HepG2 (cell line): ENCODE measurements around the gene NKRF. TPM values are rescaled to one million over a fixed set of nuclear protein-coding genes. Genes with fewer than 3 reads are reported as not detected.

Experiments
- AKAP8 ChIP-seq: sonication (generic); formaldehyde crosslinking; IDR thresholded peaks from 2 replicates; pipeline ENCODE4 v1.5.1; 2020; ENCODE audit warnings: mild to moderate bottlenecking, missing genetic modification reagents
- ARID4A ChIP-seq: sonication (generic); formaldehyde crosslinking; IDR thresholded peaks from 2 replicates; pipeline ENCODE4 v1.5.0; 2020; ENCODE audit warnings: mild to moderate bottlenecking, missing genetic modification reagents, borderline replicate concordance
- ATF7-NPFF ChIP-seq: sonication (generic); formaldehyde crosslinking; IDR thresholded peaks from 2 replicates; pipeline ENCODE4 v1.8.1; 2023; ENCODE audit warnings: mild to moderate bottlenecking, low read depth, missing genetic modification reagents, moderate library complexity
- BCL6 ChIP-seq: IDR thresholded peaks from 2 replicates; pipeline ENCODE4 v1.6.1; 2016; ENCODE audit warnings: missing genetic modification reagents, missing compliant biosample characterization
- DMTF1 ChIP-seq: sonication (generic); formaldehyde crosslinking; IDR thresholded peaks from 2 replicates; pipeline ENCODE4 v1.4.0; 2020; ENCODE audit warnings: mild to moderate bottlenecking, missing genetic modification reagents
- FIP1L1 ChIP-seq: fragments of 200-400 bp; formaldehyde crosslinking; IDR thresholded peaks from 2 replicates; pipeline ENCODE4 v1.6.1; 2018; ENCODE audit warnings: low read depth, mild to moderate bottlenecking, low read length, moderate library complexity, borderline replicate concordance; ENCODE audit not compliant: insufficient read depth
- GABPB1 ChIP-seq: IDR thresholded peaks from 2 replicates; pipeline ENCODE4 v1.6.1; 2016; ENCODE audit warnings: mild to moderate bottlenecking, missing genetic modification reagents, moderate library complexity, missing compliant biosample characterization
- KLF11 ChIP-seq: IDR thresholded peaks from 2 replicates; pipeline ENCODE4 v1.6.1; 2016; ENCODE audit warnings: missing compliant biosample characterization
- MAFG ChIP-seq: sonication (generic); formaldehyde crosslinking; IDR thresholded peaks from 2 replicates; pipeline ENCODE4 v1.5.1; 2020; ENCODE audit warnings: mild to moderate bottlenecking, missing genetic modification reagents
- RBM39 ChIP-seq: fragments of 200-400 bp; formaldehyde crosslinking; IDR thresholded peaks from one replicate; pipeline ENCODE4 v1.6.1; 2018; ENCODE audit warnings: antibody characterized with exemption, mild to moderate bottlenecking, low read depth, low read length; ENCODE audit not compliant: poor library complexity, severe bottlenecking
- REL ChIP-seq: sonication (generic); formaldehyde crosslinking; conservative IDR thresholded peaks from 2 replicates; pipeline ENCODE4 v1.8.0; 2022; ENCODE audit warnings: mild to moderate bottlenecking, missing genetic modification reagents, moderate library complexity
- SOX5 ChIP-seq: IDR thresholded peaks from 2 replicates; pipeline ENCODE4 v1.6.1; 2016; ENCODE audit warnings: borderline replicate concordance
- SP140L ChIP-seq: sonication (generic); formaldehyde crosslinking; IDR thresholded peaks from 2 replicates; pipeline ENCODE4 v1.4.0; 2020; ENCODE audit warnings: missing genetic modification reagents, borderline replicate concordance
- ZGPAT ChIP-seq: IDR thresholded peaks from 2 replicates; pipeline ENCODE4 v1.6.1; 2016; ENCODE audit warnings: mild to moderate bottlenecking
- ZNF10 ChIP-seq: sonication (generic); formaldehyde crosslinking; IDR thresholded peaks from 2 replicates; pipeline ENCODE4 v1.4.0; 2020; ENCODE audit warnings: mild to moderate bottlenecking, low read depth, missing genetic modification reagents, borderline replicate concordance
- ZNF160 ChIP-seq: sonication (generic); formaldehyde crosslinking; IDR thresholded peaks from 2 replicates; pipeline ENCODE4 v1.8.0; 2022; ENCODE audit warnings: mild to moderate bottlenecking, inconsistent platforms, missing genetic modification reagents
- ZNF230 ChIP-seq: sonication (generic); formaldehyde crosslinking; IDR thresholded peaks from 2 replicates; pipeline ENCODE4 v1.4.0; 2020; ENCODE audit warnings: mild to moderate bottlenecking, missing genetic modification reagents
- ZNF30 ChIP-seq: sonication (generic); formaldehyde crosslinking; IDR thresholded peaks from 2 replicates; pipeline ENCODE4 v1.5.0; 2020; ENCODE audit warnings: mild to moderate bottlenecking, missing genetic modification reagents
- ZNF501 ChIP-seq: sonication (generic); formaldehyde crosslinking; IDR thresholded peaks from 2 replicates; pipeline ENCODE4 v1.5.1; 2020; ENCODE audit warnings: mild to moderate bottlenecking, moderate library complexity, missing genetic modification reagents
- ZNF598 ChIP-seq: sonication (generic); formaldehyde crosslinking; IDR thresholded peaks from 2 replicates; pipeline ENCODE4 v1.5.1; 2020; ENCODE audit warnings: mild to moderate bottlenecking, missing genetic modification reagents, borderline replicate concordance
- ZNF766 ChIP-seq: sonication (generic); formaldehyde crosslinking; IDR thresholded peaks from 2 replicates; pipeline ENCODE4 v1.5.0; 2020; ENCODE audit warnings: missing genetic modification reagents, borderline replicate concordance
- ZSCAN29 ChIP-seq: sonication (generic); formaldehyde crosslinking; conservative IDR thresholded peaks from 2 replicates; pipeline ENCODE4 v1.4.0; 2020; ENCODE audit warnings: mild to moderate bottlenecking, missing genetic modification reagents
- polyA plus RNA-seq, 8 experiments: library from polyadenylated mRNA; depleted of rRNA in 3 of 8; stranded (reverse) in 7 of 8; unstranded in 1 of 8; fragments of >200 nt; fragmentation: Illumina TruSeq in 4 of 8; extraction: Trizol in 4 of 8; gene quantifications; 2 replicates each; pipeline versions ENCODE4 v1.2.1 to v1.2.3, GENCODE V29; 2011 to 2016; ENCODE audit warnings: low read depth in 4 of 8, missing spikeins in 1 of 8, mixed read lengths in 1 of 8; ENCODE audit not compliant: insufficient read depth in 1 of 8
- total RNA-seq, 5 experiments: library from RNA; depleted of rRNA; stranded (reverse); fragments of >200 nt; fragmentation: Illumina TruSeq; extraction: Trizol; gene quantifications; 2 replicates each; pipeline ENCODE4 v1.2.3, GENCODE V29; 2016; ENCODE audit warnings: low read depth in 1 of 5

NKRF gene
- total and polyA plus RNA-seq, 2 of the 13 experiments (the other 11 are each of a cell fraction or from before 2014, with no cell fraction given) = 3.3 to 6.0 TPM

GRCh38 chrX:119574394-119575266, 31.6 kb downstream of the NKRF start, which contains the start of gene UBE2A (continued):
- TF ChIP-seq ARID4A (CRISPR knock-in tag) (peak; percentile 66; the same call in 1 of the 2 replicates), SOX5 (CRISPR knock-in tag) (peak; percentile 31; the same call in 1 of the 2 replicates), ZNF10 (CRISPR knock-in tag) (no peak), ZNF30 (CRISPR knock-in tag) (no peak), KLF11 (no peak), FIP1L1 (no peak), ZNF598 (0 out of 2 replicates have a peak, but pooled peaks have one; percentile 18), ZNF160 (CRISPR knock-in tag) (no peak), AKAP8 (CRISPR knock-in tag) (no peak), REL (CRISPR knock-in tag) (no peak), ATF7-NPFF (CRISPR knock-in tag) (peak; percentile 44; the same call in 1 of the 2 replicates), ZGPAT (CRISPR knock-in tag) (peak; percentile 51; the same call in 1 of the 2 replicates), BCL6 (no peak), DMTF1 (CRISPR knock-in tag) (no peak), SP140L (no peak), MAFG (CRISPR knock-in tag) (no peak), ZNF766 (no peak), GABPB1 (CRISPR knock-in tag) (peak; percentile 70), ZNF230 (no peak), ZNF501 (CRISPR knock-in tag) (peak; percentile 63), ZSCAN29 (CRISPR knock-in tag) (no peak), RBM39 (peak; percentile 63)
